ENCODE data around the gene TMEM132C. TPM values are rescaled to one million over a fixed set of nuclear protein-coding genes. Genes with fewer than 3 reads are reported as not detected.

Gene TMEM132C
- total RNA-seq, 4 donors from 2014 or later: 1.2 to 3.8 (median 2.3) TPM

DNA sequence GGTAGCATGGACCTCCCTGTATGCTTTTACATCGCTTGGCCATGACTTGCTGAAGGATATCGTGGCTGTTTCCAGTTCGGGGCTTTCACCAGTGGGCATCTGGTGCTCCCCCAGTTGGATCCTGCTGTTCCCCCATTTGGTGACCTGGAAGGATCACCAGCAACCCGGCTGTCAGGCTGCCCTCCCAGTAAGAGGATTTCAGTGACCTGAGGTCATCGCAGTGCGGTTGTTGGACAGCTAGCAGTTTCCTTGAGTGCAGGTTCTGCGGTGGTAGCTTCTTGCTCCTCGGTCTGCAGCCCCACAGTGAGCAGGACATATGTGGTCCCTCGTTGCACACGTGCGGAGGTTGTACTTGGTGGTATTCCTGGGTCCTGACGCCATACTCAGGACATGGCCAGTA lies 58.7 kb downstream of the TMEM132C start:
- Histone ChIP-seq H3K27ac (no peak overlapping the region), H3K36me3 (no peaks in the 10 kb centered on the region), H3K4me1 (no peaks in the 10 kb centered on the region), H3K27me3 (no peaks in the 10 kb centered on the region), H3K4me3 (no peak overlapping the region), H3K9me3 (no peaks in the 10 kb centered on the region)
- WGBS: 95% methylated on average over 12 of the region's 12 CpGs
- TF ChIP-seq POLR2A (IDR thresholded peaks at IDR 0.05) (no peak), POLR2AphosphoS5 (IDR thresholded peaks at IDR 0.05) (no peak), CTCF (IDR thresholded peaks at IDR 0.05) (no peak), EP300 (IDR thresholded peaks at IDR 0.05) (no peak)
- no peak for DNase-seq (ENCODE audit: low spot score in 2 of 2)

DNA sequence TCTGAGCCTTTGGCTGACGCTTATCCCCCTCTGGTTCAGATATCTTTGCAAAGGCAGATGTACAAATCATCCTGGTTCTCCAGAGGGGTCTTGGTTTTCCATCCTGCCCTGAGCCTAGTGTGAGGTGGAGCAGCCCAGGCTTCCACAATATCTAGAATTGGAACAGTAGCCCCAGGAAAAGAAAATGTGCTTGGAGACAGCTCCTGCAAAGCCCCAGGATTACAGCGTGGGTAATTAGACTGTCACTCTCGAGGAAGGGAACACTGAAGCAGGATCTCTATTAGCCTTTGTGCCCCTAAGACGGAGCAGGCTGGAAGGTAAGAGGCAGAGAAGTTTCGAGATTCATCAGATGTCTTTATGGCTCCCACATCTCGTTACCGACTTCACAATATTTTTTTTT lies 59.4 kb downstream of the TMEM132C start:
- TF ChIP-seq POLR2AphosphoS5 (IDR thresholded peaks at IDR 0.05) (no peak), POLR2A (IDR thresholded peaks at IDR 0.05) (no peak), EP300 (IDR thresholded peaks at IDR 0.05) (no peak), CTCF (IDR thresholded peaks at IDR 0.05) (no peak)
- Histone ChIP-seq H3K27me3 (no peaks in the 10 kb centered on the region), H3K27ac (no peak overlapping the region), H3K36me3 (no peaks in the 10 kb centered on the region), H3K4me3 (no peak overlapping the region), H3K4me1 (no peaks in the 10 kb centered on the region), H3K9me3 (no peaks in the 10 kb centered on the region)
- 41% methylated on average over 7 of the region's 7 CpGs for WGBS
- no peak for DNase-seq (ENCODE audit: low spot score in 2 of 2)

GRCh38 chr12:128328961-128329360 lies 62.0 kb downstream of the TMEM132C start:
- Histone ChIP-seq H3K27me3 (no peaks in the 10 kb centered on the region), H3K9me3 (peaks cover 3% of the 10 kb centered on the region), H3K4me1 (no peaks in the 10 kb centered on the region), H3K27ac (no peak overlapping the region), H3K4me3 (no peak overlapping the region), H3K36me3 (no peaks in the 10 kb centered on the region)
- no peak for DNase-seq (ENCODE audit: low spot score in 2 of 2)
- TF ChIP-seq EP300 (IDR thresholded peaks at IDR 0.05): no peak
- TF ChIP-seq CTCF (IDR thresholded peaks at IDR 0.05): no peak
- TF ChIP-seq POLR2A (IDR thresholded peaks at IDR 0.05): no peak
- TF ChIP-seq POLR2AphosphoS5 (IDR thresholded peaks at IDR 0.05): no peak
- 94% methylated on average over 8 of the region's 8 CpGs for WGBS

DNA sequence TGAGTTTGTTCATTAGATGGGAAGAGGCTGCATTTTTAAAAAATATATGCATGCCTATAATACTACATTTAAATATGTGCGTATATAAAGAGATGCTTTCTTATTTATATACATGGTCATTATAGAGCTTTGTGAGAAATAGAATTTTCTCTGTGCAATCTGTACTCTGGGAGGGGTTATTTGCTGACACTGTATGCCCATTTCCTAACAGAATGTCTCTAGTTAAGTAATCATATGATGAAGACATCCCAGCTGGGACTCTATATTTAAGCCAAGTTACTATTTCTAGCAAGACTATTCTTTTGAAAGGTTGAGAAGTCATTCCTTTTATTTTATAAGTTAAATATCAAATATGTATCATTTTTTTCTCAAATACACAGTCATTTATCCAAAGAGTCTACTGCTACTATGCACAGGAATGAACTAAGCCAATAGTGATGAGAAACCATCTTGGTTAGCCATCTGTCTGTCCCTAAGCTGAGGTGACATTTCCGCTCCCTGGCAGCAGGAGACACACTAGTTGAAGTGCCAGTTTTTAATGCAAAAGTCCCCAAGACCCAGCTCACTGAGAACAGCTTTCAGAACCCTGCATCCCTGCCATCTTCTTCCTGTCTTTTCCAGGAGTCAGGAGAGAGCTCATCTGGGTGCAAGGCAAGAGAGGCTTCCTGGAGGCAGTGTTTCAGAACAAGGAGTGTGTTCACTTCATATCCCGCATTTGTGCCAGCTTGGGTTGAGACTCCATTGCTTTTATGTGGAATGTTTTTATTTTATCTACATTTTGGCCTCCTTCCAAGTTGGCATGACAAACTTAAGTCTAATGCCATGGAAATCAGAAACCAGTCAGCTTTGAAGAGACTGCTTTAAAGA lies 69.5 kb downstream of the TMEM132C start:
- Histone ChIP-seq H3K9me3 (peaks cover 3% of the 10 kb centered on the region), H3K27me3 (no peaks in the 10 kb centered on the region), H3K4me3 (no peak overlapping the region), H3K4me1 (peaks cover 16% of the 10 kb centered on the region), H3K36me3 (no peaks in the 10 kb centered on the region), H3K27ac (no peak overlapping the region)
- TF ChIP-seq CTCF (IDR thresholded peaks at IDR 0.05) (no peak), POLR2AphosphoS5 (IDR thresholded peaks at IDR 0.05) (no peak), POLR2A (IDR thresholded peaks at IDR 0.05) (no peak), EP300 (IDR thresholded peaks at IDR 0.05) (no peak)
- 67% methylated on average over 3 of the region's 3 CpGs for WGBS
- no peak for DNase-seq (ENCODE audit: low spot score in 2 of 2)

DNA sequence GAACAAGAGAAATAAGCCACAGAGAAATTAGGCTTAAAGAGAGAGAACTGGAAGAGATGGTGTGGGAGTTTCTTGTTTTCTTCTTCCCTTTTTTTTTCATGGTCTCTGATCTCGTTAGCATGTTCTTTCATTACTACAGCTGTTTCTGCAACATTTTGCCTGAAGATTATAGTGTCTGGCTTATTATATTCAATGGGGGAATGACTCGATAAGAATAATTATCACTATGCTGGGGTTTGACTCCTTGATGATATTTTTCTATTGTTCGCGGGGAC lies 70.0 kb downstream of the TMEM132C start:
- H3K4me1 ChIP-seq: peaks cover 16% of the 10 kb centered on the region
- H3K36me3 ChIP-seq: no peaks in the 10 kb centered on the region
- TF ChIP-seq POLR2AphosphoS5 (IDR thresholded peaks at IDR 0.05) (no peak), POLR2A (IDR thresholded peaks at IDR 0.05) (no peak)
- no peak for DNase-seq (ENCODE audit: low spot score in 2 of 2)
- peaks cover 3% of the 10 kb centered on the region for H3K9me3 ChIP-seq
- H3K4me3 ChIP-seq: no peak overlapping the region
- no peak overlapping the region for H3K27ac ChIP-seq
- H3K27me3 ChIP-seq: peaks cover 2% of the 10 kb centered on the region
- 48% methylated on average over 4 of the region's 4 CpGs for WGBS
